ENCODE results near the gene TAS2R39. TPM values are rescaled to one million over a fixed set of nuclear protein-coding genes. Genes with fewer than 3 reads are reported as not detected.

TAS2R39 gene
- total and polyA plus RNA-seq, 2 donors from 2014 or later: not detected

- intact Hi-C loops (cut with DNase I): no loop called here
- FAIRE-seq: no peak
- no peaks in the 10 kb centered on the region for H3K9me3 ChIP-seq (ENCODE audit: control insufficient read depth in 2 of 3, insufficient read depth in 1 of 3, low read length in 3 of 3)
- H3K27me3 ChIP-seq (ENCODE audit: control insufficient read depth, insufficient read depth, low read length): no peaks in the 10 kb centered on the region
- H3K4me1 ChIP-seq (ENCODE audit: control insufficient read depth in 2 of 3, insufficient read depth in 2 of 3, low read depth in 1 of 3, low read length in 3 of 3): no peaks in the 10 kb centered on the region
- no peak overlapping the region for H3K4me3 ChIP-seq (ENCODE audit: low read length in 3 of 3)
- H3K9ac ChIP-seq (ENCODE audit: low read length in 3 of 3): no peak overlapping the region
- no peak for DNase-seq
- no peaks in the 10 kb centered on the region for H3K36me3 ChIP-seq (ENCODE audit: control insufficient read depth in 2 of 3, insufficient read depth in 3 of 3, low read length in 3 of 3)
- no peak overlapping the region for H3K27ac ChIP-seq (ENCODE audit: low read depth in 2 of 2, low read length in 2 of 2)
- no peak for TF ChIP-seq CTCF (IDR thresholded peaks at IDR 0.05; ENCODE audit: borderline replicate concordance, extremely low read depth, insufficient read depth)
Measured at GRCh38 chr7:143223784-143224183, 40.6 kb downstream of the TAS2R39 start.

DNA sequence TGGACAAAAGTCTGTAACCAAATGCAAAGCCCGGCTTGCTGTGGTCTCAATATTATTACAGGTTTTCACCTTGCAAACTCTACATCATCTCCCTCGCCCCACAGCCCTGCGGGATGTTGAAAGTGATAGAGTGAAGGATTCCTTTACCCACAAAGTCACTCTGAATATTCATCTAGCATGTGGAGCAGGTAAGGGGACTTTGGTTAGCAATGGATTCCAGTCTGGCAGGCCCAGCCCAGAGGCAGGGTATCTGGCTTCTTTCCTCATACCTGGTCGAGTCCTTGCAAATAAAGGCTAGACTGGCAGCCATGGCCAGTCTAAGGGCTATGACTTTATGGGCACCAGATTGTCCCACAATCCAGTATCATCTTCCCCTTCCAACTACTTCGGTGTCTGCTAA lies 41.8 kb downstream of the TAS2R39 start:
- intact Hi-C loops (cut with DNase I): no loop called here
- Histone ChIP-seq H3K4me1 (ENCODE audit: control insufficient read depth in 2 of 3, insufficient read depth in 2 of 3, low read depth in 1 of 3, low read length in 3 of 3) (no peaks in the 10 kb centered on the region), H3K9me3 (ENCODE audit: control insufficient read depth in 2 of 3, insufficient read depth in 1 of 3, low read length in 3 of 3) (no peaks in the 10 kb centered on the region), H3K27me3 (ENCODE audit: control insufficient read depth, insufficient read depth, low read length) (no peaks in the 10 kb centered on the region), H3K27ac (ENCODE audit: low read depth in 2 of 2, low read length in 2 of 2) (no peak overlapping the region), H3K36me3 (ENCODE audit: control insufficient read depth in 2 of 3, insufficient read depth in 3 of 3, low read length in 3 of 3) (no peaks in the 10 kb centered on the region), H3K9ac (ENCODE audit: low read length in 3 of 3) (no peak overlapping the region), H3K4me3 (ENCODE audit: low read length in 3 of 3) (no peak overlapping the region)
- no peak for TF ChIP-seq CTCF (IDR thresholded peaks at IDR 0.05; ENCODE audit: borderline replicate concordance, extremely low read depth, insufficient read depth)
- no peak for FAIRE-seq
- no peak for DNase-seq

DNA sequence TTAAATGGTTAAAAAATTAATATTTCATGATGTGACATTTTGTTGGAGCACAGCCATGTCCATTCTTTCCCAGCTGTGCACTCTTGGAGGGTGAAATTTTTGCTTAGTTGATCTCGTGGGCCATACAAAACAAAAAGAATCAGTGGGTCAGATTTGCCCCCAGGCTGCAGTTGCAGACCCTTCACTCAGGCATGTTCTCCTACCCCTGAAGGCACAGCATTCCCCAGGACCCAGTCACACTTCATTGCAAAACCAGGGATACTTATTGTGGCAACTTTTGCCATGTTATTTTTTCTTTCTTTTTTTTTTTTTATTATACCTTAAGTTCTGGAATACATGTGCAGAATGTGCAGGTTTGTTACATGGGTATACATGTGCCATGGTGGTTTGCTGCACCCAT lies 44.6 kb downstream of the TAS2R39 start:
- Histone ChIP-seq H3K9me3 (ENCODE audit: control insufficient read depth in 2 of 3, insufficient read depth in 1 of 3, low read length in 3 of 3) (peaks cover 0 to 4% (median 0%) of the 10 kb centered on the region in 3 donors), H3K4me1 (ENCODE audit: control insufficient read depth in 2 of 3, insufficient read depth in 2 of 3, low read depth in 1 of 3, low read length in 3 of 3) (no peaks in the 10 kb centered on the region), H3K27ac (ENCODE audit: low read depth in 2 of 2, low read length in 2 of 2) (no peak overlapping the region), H3K4me3 (ENCODE audit: low read length in 3 of 3) (no peak overlapping the region), H3K27me3 (ENCODE audit: control insufficient read depth, insufficient read depth, low read length) (no peaks in the 10 kb centered on the region), H3K9ac (ENCODE audit: low read length in 3 of 3) (no peak overlapping the region), H3K36me3 (ENCODE audit: control insufficient read depth in 2 of 3, insufficient read depth in 3 of 3, low read length in 3 of 3) (no peaks in the 10 kb centered on the region)
- TF ChIP-seq CTCF (IDR thresholded peaks at IDR 0.05; ENCODE audit: borderline replicate concordance, extremely low read depth, insufficient read depth): no peak
- FAIRE-seq (no peak), DNase-seq (peak in 2 of 5 donors; percentile 16 to 38)
- intact Hi-C loops (cut with DNase I): no loop called here

Measured in kidney (tissue), 14 donors.